NB4 (cell line): ENCODE results near the gene PIK3IP1.

Source experiments
- DNase-seq: peaks from one replicate; pipeline ENCODE4 v3.0.0; 2010; ENCODE audit warnings: low read depth
- H3K4me3 ChIP-seq: one replicate; pipeline ENCODE4 v1.5.1; 2011; ENCODE audit warnings: mild to moderate bottlenecking, low read depth, low read length, moderate library complexity
- CTCF ChIP-seq: IDR thresholded peaks from one replicate; pipeline ENCODE4 v1.5.1; 2012; ENCODE audit warnings: low read depth, low read length
- MAX ChIP-seq: IDR thresholded peaks from 2 replicates; pipeline ENCODE4 v1.6.1; 2011; ENCODE audit warnings: low read depth, low read length
- MYC ChIP-seq: IDR thresholded peaks from 2 replicates; pipeline ENCODE4 v1.6.1; 2011; ENCODE audit warnings: low read depth, low read length
- POLR2A ChIP-seq: IDR thresholded peaks from 2 replicates; pipeline ENCODE4 v1.6.1; 2011; ENCODE audit warnings: mild to moderate bottlenecking; ENCODE audit not compliant: insufficient read length; ENCODE audit errors: extremely low read depth

Gene PIK3IP1

GRCh38 chr22:31263896-31264640 lies 28.2 kb downstream of the PIK3IP1 start:
- TF ChIP-seq CTCF (no peak), MYC (no peak), MAX (no peak), POLR2A (no peak)
- no peak for DNase-seq
- no peak overlapping the region for H3K4me3 ChIP-seq

GRCh38 chr22:31262312-31263133 lies 29.8 kb downstream of the PIK3IP1 start:
- H3K4me3 ChIP-seq: no peak overlapping the region
- TF ChIP-seq CTCF: no peak
- no peak for TF ChIP-seq MYC
- no peak for TF ChIP-seq POLR2A
- TF ChIP-seq MAX: no peak
- no peak for DNase-seq

- H3K4me3 ChIP-seq: no peak overlapping the region
- TF ChIP-seq CTCF: no peak
- DNase-seq: no peak
Observed at GRCh38 chr22:31260474-31260856, 31.8 kb downstream of the PIK3IP1 start.

- H3K4me3 ChIP-seq: no peak overlapping the region
- TF ChIP-seq POLR2A (no peak), MAX (no peak), MYC (no peak), CTCF (no peak)
- DNase-seq: no peak
Observed at GRCh38 chr22:31259798-31260473, 32.4 kb downstream of the PIK3IP1 start.

GRCh38 chr22:31253949-31254348 lies 38.3 kb downstream of the PIK3IP1 start:
- DNase-seq: no peak
- no peak for TF ChIP-seq CTCF
- no peak for TF ChIP-seq MAX
- TF ChIP-seq MYC: no peak
- TF ChIP-seq POLR2A: no peak
- no peak overlapping the region for H3K4me3 ChIP-seq
